HG03066 (cell line): ENCODE data around the gene SGCD.

Experiments
- ATAC-seq: cut with Tn5 transposase; IDR thresholded peaks from one replicate; pipeline ENCODE4 v1.9.1; 2021; ENCODE audit warnings: low read depth; ENCODE audit not compliant: unreplicated experiment

The SGCD gene

DNA sequence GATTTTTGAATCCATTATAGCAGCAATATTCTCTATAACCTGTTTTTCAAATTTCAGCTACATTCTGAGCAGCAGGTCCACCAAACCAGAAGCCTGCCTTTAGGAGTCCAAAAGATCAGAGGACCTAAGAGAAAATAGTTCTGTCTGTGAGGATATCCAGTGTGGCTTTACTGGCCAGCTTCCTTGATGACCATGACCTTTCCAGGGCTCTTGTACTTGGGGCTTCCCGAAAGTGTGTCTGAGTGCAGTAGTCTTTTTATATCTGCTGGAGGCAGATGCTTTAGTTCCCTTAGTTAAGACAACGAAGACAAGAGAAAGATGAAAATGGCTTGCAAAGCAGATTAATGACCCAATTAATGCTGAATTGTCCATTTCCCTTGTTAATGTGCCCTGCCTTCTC, 72.4 kb downstream of the SGCD start:
- ATAC-seq: no peak

GRCh38 chr5:156400231-156400986, 73.4 kb downstream of the SGCD start:
- ATAC-seq: no peak

GRCh38 chr5:156401804-156402203, 74.8 kb downstream of the SGCD start:
- no peak for ATAC-seq

- ATAC-seq: peak; percentile 98
Observed at GRCh38 chr5:156402387-156402921, 75.5 kb downstream of the SGCD start.

DNA sequence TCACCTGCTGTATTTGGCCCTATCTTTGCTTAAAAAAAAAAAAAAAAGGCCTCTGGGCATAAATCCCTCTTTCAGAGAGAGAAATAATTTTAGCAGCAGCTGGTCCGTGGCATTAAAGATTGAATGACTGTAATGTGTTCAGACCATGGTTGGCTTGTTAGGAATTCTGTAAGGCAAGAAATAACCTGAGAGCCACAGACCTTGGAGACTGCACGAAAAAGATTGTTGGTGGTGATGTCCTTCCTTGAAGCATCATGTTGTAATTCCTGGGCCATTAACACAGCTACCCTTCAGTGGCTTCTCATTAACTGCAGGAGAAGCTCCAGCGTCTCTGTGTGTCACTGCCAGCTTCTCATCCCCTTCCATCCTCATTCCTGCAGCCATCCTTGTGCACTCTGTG, 79.0 kb downstream of the SGCD start:
- no peak for ATAC-seq

- no peak for ATAC-seq
Observed at GRCh38 chr5:156407251-156407650, 80.3 kb downstream of the SGCD start.

DNA sequence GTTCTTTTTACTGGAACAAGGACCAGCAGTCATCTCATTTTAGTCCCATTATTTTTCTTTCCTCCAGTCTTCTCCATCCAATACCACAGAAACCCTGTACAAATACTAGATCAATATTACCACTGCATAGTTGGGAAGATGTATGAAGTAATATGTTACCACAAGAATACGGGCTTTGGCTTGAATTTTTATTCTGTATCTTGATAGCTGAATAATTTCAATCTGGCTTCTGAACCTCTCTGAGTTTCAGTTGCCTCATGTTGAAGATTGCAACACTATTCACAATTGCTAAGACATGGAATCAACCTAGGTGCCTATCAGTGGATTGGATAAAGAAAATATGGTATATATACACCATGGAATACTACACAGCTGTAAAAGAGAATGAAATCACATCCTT, 82.9 kb downstream of the SGCD start:
- no peak for ATAC-seq

DNA sequence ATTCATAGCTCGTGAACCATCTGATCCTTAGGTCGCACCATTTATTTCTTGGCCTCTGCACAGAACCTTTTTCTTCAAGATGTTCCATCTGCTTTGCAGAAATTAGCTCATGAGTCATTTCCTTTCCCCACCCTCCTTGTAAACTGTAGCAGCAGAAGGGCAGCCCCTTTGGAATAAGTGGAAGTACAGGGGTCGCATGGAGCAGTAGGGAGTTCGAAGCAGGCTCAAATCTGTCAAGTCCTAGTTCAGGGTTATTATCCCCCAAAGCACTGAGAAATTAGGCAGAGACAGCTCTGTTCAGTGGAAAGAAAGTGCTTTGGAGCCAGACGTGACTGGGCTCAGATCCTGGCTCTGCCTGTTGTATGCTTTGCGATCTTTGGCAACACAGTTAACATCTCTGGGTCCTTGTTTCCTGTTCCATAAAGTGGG, 84.2 kb downstream of the SGCD start:
- ATAC-seq: no peak

DNA sequence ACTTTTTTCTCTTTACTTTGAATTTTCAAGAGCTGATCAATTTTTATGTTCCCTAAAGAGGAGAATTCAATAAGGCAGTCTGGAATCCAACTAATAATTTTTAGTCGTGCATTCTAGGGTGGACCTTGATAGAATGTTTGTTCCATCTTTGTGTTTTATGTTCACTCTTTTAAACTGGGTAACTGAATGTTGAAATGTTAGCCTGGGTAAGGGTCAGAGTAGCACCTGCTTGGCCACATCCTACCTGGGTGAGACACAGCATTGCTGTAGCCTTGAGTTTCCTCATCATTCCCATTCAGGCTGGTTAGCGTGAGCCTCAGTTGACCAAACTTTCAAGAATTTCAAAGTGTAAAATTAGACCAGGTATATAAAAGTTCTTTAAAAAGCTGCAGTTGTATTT, 85.0 kb downstream of the SGCD start:
- no peak for ATAC-seq

DNA sequence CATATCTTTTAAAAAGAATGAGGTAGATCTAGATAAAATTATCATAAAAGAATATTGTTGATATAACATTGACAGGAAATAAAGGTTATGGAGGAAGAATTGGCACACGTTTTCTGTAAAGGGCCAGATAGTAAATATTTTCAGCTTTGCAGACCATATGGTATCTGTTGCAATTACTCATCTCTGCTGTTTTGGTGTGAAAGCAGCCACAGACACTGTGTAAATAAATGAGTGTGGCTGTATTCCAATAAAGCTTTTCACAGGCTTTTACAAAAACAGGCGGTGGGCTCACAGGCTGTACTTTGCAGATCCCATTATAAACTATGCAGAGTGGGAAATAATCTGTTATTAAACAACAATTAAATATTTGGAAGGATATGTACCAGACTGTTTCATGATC, 87.4 kb downstream of the SGCD start:
- no peak for ATAC-seq

- ATAC-seq: no peak
Observed at GRCh38 chr5:156419661-156420060, 92.7 kb downstream of the SGCD start.

DNA sequence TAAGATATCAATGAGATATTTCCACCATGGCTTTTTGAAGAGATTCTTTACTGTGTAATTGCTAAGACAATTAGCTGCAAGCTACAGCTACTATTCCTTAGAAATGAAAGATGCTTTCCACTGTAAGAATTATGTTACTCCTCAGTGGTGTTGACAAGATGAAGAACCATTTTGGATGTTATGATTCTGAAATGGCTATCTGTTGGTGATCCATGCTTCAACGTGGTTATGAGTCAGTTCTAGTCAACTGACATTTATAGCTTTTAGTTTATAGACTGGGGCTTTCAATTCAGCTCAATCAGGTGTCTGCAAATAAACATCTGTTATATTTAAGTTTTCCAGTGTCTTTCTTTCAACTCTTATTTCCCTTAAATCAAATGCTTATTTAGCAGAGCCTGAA, 93.7 kb downstream of the SGCD start:
- no peak for ATAC-seq

- no peak for ATAC-seq
Observed at GRCh38 chr5:156421798-156422197, 94.8 kb downstream of the SGCD start.

GRCh38 chr5:156423597-156423996, 96.6 kb downstream of the SGCD start:
- ATAC-seq: no peak

GRCh38 chr5:156427315-156427714, 100.4 kb downstream of the SGCD start:
- ATAC-seq: no peak

DNA sequence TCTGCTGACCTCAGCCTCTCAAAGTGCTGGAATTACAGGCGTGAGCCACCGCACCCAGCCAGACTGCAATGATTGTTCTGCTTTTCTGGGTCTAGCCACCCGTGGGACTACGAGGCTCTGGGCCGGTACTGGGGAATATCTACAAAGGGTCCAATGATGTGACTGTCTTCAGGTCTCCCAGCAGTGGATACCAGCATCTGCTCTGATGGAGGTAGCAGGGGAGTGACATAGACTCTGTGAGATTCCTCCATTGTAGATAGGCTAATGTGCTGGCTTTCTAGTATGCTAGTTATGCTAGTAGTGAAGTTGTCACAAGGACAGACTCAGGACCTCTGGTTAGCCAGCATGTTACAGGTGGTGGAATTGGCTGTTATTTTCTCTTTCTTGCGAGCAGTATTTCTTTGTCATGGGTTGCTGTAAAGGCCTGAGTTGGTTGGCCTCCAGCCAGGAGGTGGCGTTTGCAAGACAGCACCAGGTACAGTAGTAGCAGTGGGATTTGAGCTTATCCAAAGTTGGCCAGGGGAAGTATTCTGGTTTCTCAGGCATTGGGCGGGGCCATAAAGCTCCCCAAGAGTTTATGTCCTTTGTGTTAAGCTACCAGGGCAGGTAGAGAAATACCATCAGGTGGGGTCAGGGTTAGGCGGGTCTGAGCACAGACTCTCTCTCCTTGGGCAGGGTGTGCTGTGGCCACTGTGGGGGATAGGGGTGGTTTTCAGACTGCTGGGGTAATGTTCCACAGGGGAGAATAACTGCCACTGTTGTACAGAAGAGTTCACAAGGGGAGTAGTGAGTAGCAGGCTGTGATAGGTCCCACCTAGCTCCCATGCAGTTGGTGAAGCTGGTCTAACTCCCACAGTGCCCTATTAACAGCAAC, 105.2 kb downstream of the SGCD start:
- ATAC-seq: no peak

GRCh38 chr5:156432830-156433105, 105.8 kb downstream of the SGCD start:
- no peak for ATAC-seq

DNA sequence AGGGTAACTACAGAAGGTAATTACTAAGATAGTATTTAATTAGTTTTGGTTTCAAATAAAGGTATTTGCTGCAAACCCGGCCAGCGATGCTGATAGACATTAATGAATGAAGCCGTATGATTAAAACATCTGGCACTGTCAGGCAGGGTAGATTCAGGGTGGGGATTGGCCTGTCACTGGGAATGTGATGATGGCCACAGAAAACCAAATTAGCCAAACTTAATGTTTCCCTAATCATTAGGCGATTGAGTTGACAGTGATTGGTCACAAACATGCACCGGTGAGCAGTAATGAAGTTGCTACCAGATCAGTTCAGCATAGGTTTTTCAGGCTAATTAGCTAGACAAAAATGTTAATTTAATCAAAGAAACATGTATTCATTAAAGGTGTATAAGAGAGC, 107.5 kb downstream of the SGCD start:
- no peak for ATAC-seq

- no peak for ATAC-seq
Observed at GRCh38 chr5:156435101-156435500, 108.1 kb downstream of the SGCD start.

GRCh38 chr5:156438076-156438475, 111.1 kb downstream of the SGCD start:
- ATAC-seq: no peak

DNA sequence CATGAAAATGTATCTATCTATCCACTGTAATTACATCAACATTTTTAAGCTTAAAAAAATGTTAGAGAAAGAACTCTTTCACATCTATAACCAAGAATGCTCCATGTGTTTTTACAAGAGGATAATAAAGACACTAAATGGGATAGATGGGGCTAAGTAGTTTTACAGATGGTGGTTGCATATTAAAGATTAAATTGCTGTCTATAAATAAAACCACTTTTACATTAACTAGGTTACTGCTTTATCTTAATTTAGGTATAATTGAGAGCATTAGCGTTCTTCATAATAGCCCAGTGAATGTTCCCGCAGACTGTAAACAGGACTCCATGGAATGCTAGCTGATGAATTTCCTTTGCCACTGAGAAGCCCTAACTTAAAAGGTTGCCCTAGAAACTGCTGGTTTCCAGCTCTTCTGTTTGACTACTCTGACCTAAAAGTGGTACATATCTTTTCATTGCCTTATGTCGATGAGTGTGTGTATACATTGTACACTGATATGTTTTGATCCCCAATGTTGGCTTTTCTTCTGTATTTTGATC, 117.9 kb downstream of the SGCD start:
- ATAC-seq: no peak

DNA sequence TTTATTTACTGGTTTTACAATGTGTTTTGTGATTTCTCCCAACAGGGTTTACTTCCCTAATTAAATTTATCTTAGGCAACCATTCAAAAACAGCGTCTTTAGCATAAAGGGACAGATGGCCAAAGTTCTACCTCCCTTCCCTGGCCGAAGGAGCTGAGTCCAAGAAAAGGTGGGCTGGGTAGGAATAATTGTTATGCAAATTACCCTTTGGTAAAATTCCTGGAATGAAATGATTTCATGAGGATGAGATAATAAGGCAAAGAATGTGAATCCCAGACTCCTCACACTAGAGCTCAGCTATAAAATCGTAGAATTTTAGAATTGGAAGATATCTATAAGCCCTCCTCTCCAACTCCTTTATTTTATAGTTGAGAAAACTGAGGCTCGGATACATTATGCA, 119.6 kb downstream of the SGCD start:
- ATAC-seq: no peak
